ENCODE data around the gene LRRC1.

The LRRC1 gene

GRCh38 chr6:53931086-53931485 is 136.3 kb downstream of the LRRC1 start:
- no peak for DNase-seq (ENCODE audit: low read depth)
- no peak overlapping the region for H3K4me3 ChIP-seq (ENCODE audit: low read depth, low read length)

- H3K4me3 ChIP-seq (ENCODE audit: low read depth, low read length) = no peak overlapping the region
- no peak for DNase-seq (ENCODE audit: low read depth)
Observed at GRCh38 chr6:53932516-53932915, 137.7 kb downstream of the LRRC1 start.

- H3K4me3 ChIP-seq (ENCODE audit: low read depth, low read length) = no peak overlapping the region
Observed at GRCh38 chr6:53934023-53934422, 139.2 kb downstream of the LRRC1 start.

GRCh38 chr6:53937461-53937860 is 142.7 kb downstream of the LRRC1 start:
- no peak overlapping the region for H3K4me3 ChIP-seq (ENCODE audit: low read depth, low read length)
- DNase-seq (ENCODE audit: low read depth) = no peak

More at GRCh38 chr6:53934023-53934422, 139.2 kb downstream of the LRRC1 start:
- no peak for DNase-seq (ENCODE audit: low read depth)

GRCh38 chr6:53938810-53939209 is 144.0 kb downstream of the LRRC1 start:
- H3K4me3 ChIP-seq (ENCODE audit: low read depth, low read length) = no peak overlapping the region
- no peak for DNase-seq (ENCODE audit: low read depth)

- no peak for DNase-seq (ENCODE audit: low read depth)
- no peak overlapping the region for H3K4me3 ChIP-seq (ENCODE audit: low read depth, low read length)
Observed at GRCh38 chr6:53939830-53940229, 145.0 kb downstream of the LRRC1 start.

- DNase-seq (ENCODE audit: low read depth) = no peak
- no peak overlapping the region for H3K4me3 ChIP-seq (ENCODE audit: low read depth, low read length)
Observed at GRCh38 chr6:53943395-53943794, 148.6 kb downstream of the LRRC1 start.

- no peak for DNase-seq (ENCODE audit: low read depth)
- H3K4me3 ChIP-seq (ENCODE audit: low read depth, low read length) = no peak overlapping the region
Observed at GRCh38 chr6:53944091-53944490, 149.3 kb downstream of the LRRC1 start.

GRCh38 chr6:53944543-53944942 is 149.7 kb downstream of the LRRC1 start:
- H3K4me3 ChIP-seq (ENCODE audit: low read depth, low read length) = no peak overlapping the region
- DNase-seq (ENCODE audit: low read depth) = no peak

- no peak overlapping the region for H3K4me3 ChIP-seq (ENCODE audit: low read depth, low read length)
Observed at GRCh38 chr6:53945765-53946407, 151.1 kb downstream of the LRRC1 start.

GRCh38 chr6:53947780-53948179 is 153.0 kb downstream of the LRRC1 start:
- no peak overlapping the region for H3K4me3 ChIP-seq (ENCODE audit: low read depth, low read length)
- DNase-seq (ENCODE audit: low read depth) = no peak

More at GRCh38 chr6:53945765-53946407, 151.1 kb downstream of the LRRC1 start:
- DNase-seq (ENCODE audit: low read depth) = no peak

- DNase-seq (ENCODE audit: low read depth) = no peak
- H3K4me3 ChIP-seq (ENCODE audit: low read depth, low read length) = no peak overlapping the region
Observed at GRCh38 chr6:53951383-53951782, 156.6 kb downstream of the LRRC1 start.

- DNase-seq (ENCODE audit: low read depth) = no peak
- no peak overlapping the region for H3K4me3 ChIP-seq (ENCODE audit: low read depth, low read length)
Observed at GRCh38 chr6:53956068-53956711, 161.4 kb downstream of the LRRC1 start.

GRCh38 chr6:53956804-53957203 is 162.0 kb downstream of the LRRC1 start:
- no peak overlapping the region for H3K4me3 ChIP-seq (ENCODE audit: low read depth, low read length)
- DNase-seq (ENCODE audit: low read depth) = no peak

GRCh38 chr6:53959717-53960116 is 164.9 kb downstream of the LRRC1 start:
- no peak for DNase-seq (ENCODE audit: low read depth)
- no peak overlapping the region for H3K4me3 ChIP-seq (ENCODE audit: low read depth, low read length)

GRCh38 chr6:53960311-53960710 is 165.5 kb downstream of the LRRC1 start:
- no peak overlapping the region for H3K4me3 ChIP-seq (ENCODE audit: low read depth, low read length)
- DNase-seq (ENCODE audit: low read depth) = no peak

GRCh38 chr6:53961679-53962370 is 167.0 kb downstream of the LRRC1 start:
- no peak for DNase-seq (ENCODE audit: low read depth)
- no peak overlapping the region for H3K4me3 ChIP-seq (ENCODE audit: low read depth, low read length)

GRCh38 chr6:53962646-53963045 is 167.8 kb downstream of the LRRC1 start:
- DNase-seq (ENCODE audit: low read depth) = no peak
- H3K4me3 ChIP-seq (ENCODE audit: low read depth, low read length) = no peak overlapping the region

- no peak for DNase-seq (ENCODE audit: low read depth)
- no peak overlapping the region for H3K4me3 ChIP-seq (ENCODE audit: low read depth, low read length)
Observed at GRCh38 chr6:53967415-53967814, 172.6 kb downstream of the LRRC1 start.

All from skeletal muscle cell (primary cell).